ENCODE data around the gene HSPG2. TPM values are rescaled to one million over a fixed set of nuclear protein-coding genes. Genes with fewer than 3 reads are reported as not detected.

HSPG2 gene
- total and polyA plus RNA-seq, 10 of the 15 experiments (the other 5 are each of a cell fraction or from before 2014, with no cell fraction given), result 0.30 to 3.4 (median 0.73) TPM; not detected in 2

- DNase-seq (ENCODE audit: low read depth, low spot score) (no peak), ATAC-seq (peak; percentile 44), FAIRE-seq (no peak)
- in situ Hi-C loops (cut with MboI), result no loop called here
- 59% methylated on average over 8 of the region's 8 CpGs for WGBS (ENCODE audit: insufficient coverage, insufficient replicate concordance, low lambda C conversion rate, missing lambda C conversion rate)
- SMC1A ChIA-PET (ENCODE audit: uncharacterized antibody, unreplicated experiment), result interaction anchor here (1.6 kb wide), 1 partner anchor 37 kb away, joined by 3 read pairs; no protein-coding TSS in a partner anchor
- Histone ChIP-seq H2AFZ (ENCODE audit: control insufficient read depth, low read depth, low read length) (no peak overlapping the region), H3K4me3 (no peak overlapping the region), H3K4me1 (ENCODE audit: control insufficient read depth, insufficient read depth, low read length) (no peaks in the 10 kb centered on the region), H4K20me1 (ENCODE audit: control insufficient read depth, insufficient read depth) (no peaks in the 10 kb centered on the region), H3K79me2 (ENCODE audit: control insufficient read depth, insufficient read depth, low read length) (no peaks in the 10 kb centered on the region), H3K9me3 (replicated peaks; ENCODE audit: control insufficient read depth, insufficient read depth, low read length) (no peaks in the 10 kb centered on the region), H3K4me2 (ENCODE audit: control insufficient read depth, insufficient read depth) (no peak overlapping the region), H3K36me3 (ENCODE audit: control insufficient read depth in 2 of 2, insufficient read depth in 2 of 2, low read length in 1 of 2) (no peaks in the 10 kb centered on the region), H3K27me3 (replicated peaks in 1 of 2; ENCODE audit: control insufficient read depth in 2 of 2, insufficient read depth in 2 of 2, low read length in 1 of 2) (no peaks in the 10 kb centered on the region; a peak in 1 of 4 replicates), H3K27ac (ENCODE audit: control insufficient read depth, insufficient read depth) (no peak overlapping the region), H3K9ac (ENCODE audit: control insufficient read depth, insufficient read depth, low read length) (no peak overlapping the region)
- RAD21 ChIA-PET (ENCODE audit: unreplicated experiment), result interaction anchor here (1.5 kb wide), 1 partner anchor 9 kb away, joined by 3 read pairs; no protein-coding TSS in a partner anchor
- intact Hi-C loops (cut with micrococcal nuclease; ENCODE audit: unreplicated experiment), result no loop called here
- no TSS peak for BruUV-seq (replicated peaks)
- POLR2A ChIA-PET, result interaction anchor here (1.1 kb wide), 1 partner anchor 10 kb away, joined by 5 read pairs; no protein-coding TSS in a partner anchor
- CTCF ChIA-PET, result no interaction called here
- TF ChIP-seq, protein P1, sequence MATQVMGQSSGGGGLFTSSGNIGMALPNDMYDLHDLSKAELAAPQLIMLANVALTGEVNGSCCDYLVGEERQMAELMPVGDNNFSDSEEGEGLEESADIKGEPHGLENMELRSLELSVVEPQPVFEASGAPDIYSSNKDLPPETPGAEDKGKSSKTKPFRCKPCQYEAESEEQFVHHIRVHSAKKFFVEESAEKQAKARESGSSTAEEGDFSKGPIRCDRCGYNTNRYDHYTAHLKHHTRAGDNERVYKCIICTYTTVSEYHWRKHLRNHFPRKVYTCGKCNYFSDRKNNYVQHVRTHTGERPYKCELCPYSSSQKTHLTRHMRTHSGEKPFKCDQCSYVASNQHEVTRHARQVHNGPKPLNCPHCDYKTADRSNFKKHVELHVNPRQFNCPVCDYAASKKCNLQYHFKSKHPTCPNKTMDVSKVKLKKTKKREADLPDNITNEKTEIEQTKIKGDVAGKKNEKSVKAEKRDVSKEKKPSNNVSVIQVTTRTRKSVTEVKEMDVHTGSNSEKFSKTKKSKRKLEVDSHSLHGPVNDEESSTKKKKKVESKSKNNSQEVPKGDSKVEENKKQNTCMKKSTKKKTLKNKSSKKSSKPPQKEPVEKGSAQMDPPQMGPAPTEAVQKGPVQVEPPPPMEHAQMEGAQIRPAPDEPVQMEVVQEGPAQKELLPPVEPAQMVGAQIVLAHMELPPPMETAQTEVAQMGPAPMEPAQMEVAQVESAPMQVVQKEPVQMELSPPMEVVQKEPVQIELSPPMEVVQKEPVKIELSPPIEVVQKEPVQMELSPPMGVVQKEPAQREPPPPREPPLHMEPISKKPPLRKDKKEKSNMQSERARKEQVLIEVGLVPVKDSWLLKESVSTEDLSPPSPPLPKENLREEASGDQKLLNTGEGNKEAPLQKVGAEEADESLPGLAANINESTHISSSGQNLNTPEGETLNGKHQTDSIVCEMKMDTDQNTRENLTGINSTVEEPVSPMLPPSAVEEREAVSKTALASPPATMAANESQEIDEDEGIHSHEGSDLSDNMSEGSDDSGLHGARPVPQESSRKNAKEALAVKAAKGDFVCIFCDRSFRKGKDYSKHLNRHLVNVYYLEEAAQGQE (IDR thresholded peaks at IDR 0.05; ENCODE audit: low read depth, low read length), result no peak
- no peak for TF ChIP-seq NR2C1 (IDR thresholded peaks at IDR 0.05)
- TF ChIP-seq SREBF1 (IDR thresholded peaks at IDR 0.05; ENCODE audit: low read length), result no peak
- TF ChIP-seq CREM (IDR thresholded peaks at IDR 0.05; ENCODE audit: low read depth), result no peak
- TF ChIP-seq KLF5 (IDR thresholded peaks at IDR 0.05; ENCODE audit: partially characterized antibody), result no peak
- TF ChIP-seq MLLT1 (IDR thresholded peaks at IDR 0.05), result no peak
- TF ChIP-seq MEF2A (IDR thresholded peaks at IDR 0.05; ENCODE audit: insufficient read depth, low read depth, low read length), result no peak
- no peak for TF ChIP-seq NBN (IDR thresholded peaks at IDR 0.05)
- no peak for TF ChIP-seq IKZF1 (conservative IDR thresholded peaks at IDR 0.05)
- TF ChIP-seq PAX8 (IDR thresholded peaks at IDR 0.05), result no peak
- no peak for TF ChIP-seq MEF2B (IDR thresholded peaks at IDR 0.05; ENCODE audit: partially characterized antibody, poor library complexity, severe bottlenecking)
- TF ChIP-seq, protein P2, sequence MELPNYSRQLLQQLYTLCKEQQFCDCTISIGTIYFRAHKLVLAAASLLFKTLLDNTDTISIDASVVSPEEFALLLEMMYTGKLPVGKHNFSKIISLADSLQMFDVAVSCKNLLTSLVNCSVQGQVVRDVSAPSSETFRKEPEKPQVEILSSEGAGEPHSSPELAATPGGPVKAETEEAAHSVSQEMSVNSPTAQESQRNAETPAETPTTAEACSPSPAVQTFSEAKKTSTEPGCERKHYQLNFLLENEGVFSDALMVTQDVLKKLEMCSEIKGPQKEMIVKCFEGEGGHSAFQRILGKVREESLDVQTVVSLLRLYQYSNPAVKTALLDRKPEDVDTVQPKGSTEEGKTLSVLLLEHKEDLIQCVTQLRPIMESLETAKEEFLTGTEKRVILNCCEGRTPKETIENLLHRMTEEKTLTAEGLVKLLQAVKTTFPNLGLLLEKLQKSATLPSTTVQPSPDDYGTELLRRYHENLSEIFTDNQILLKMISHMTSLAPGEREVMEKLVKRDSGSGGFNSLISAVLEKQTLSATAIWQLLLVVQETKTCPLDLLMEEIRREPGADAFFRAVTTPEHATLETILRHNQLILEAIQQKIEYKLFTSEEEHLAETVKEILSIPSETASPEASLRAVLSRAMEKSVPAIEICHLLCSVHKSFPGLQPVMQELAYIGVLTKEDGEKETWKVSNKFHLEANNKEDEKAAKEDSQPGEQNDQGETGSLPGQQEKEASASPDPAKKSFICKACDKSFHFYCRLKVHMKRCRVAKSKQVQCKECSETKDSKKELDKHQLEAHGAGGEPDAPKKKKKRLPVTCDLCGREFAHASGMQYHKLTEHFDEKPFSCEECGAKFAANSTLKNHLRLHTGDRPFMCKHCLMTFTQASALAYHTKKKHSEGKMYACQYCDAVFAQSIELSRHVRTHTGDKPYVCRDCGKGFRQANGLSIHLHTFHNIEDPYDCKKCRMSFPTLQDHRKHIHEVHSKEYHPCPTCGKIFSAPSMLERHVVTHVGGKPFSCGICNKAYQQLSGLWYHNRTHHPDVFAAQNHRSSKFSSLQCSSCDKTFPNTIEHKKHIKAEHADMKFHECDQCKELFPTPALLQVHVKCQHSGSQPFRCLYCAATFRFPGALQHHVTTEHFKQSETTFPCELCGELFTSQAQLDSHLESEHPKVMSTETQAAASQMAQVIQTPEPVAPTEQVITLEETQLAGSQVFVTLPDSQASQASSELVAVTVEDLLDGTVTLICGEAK (IDR thresholded peaks at IDR 0.05; ENCODE audit: borderline replicate concordance), result no peak
- no peak for TF ChIP-seq RCOR1 (conservative IDR thresholded peaks at IDR 0.05; ENCODE audit: low read depth, low read length)
- TF ChIP-seq YBX1 (IDR thresholded peaks at IDR 0.05), result no peak
- no peak for TF ChIP-seq ELK1 (IDR thresholded peaks at IDR 0.05; ENCODE audit: low read depth, low read length)
- no peak for TF ChIP-seq NFYB (IDR thresholded peaks at IDR 0.05; ENCODE audit: insufficient read depth, low read depth, low read length)
Observed at GRCh38 chr1:21899987-21900386, 37.1 kb downstream of the HSPG2 start.

All from GM12878 (cell line).